Esophagus (tissue), 2 donors: Measurements from ENCODE around the gene APELA. TPM values are rescaled to one million over a fixed set of nuclear protein-coding genes. Genes with fewer than 3 reads are reported as not detected.

ENCODE experiments used
- H3K27ac ChIP-seq, 2 donors: one replicate each; pipeline ENCODE4 v1.5.1; 2013; ENCODE audit warnings: low read depth in 2 of 2, mild to moderate bottlenecking in 2 of 2, inconsistent platforms in 1 of 2, low read length in 1 of 2, moderate library complexity in 1 of 2
- H3K27me3 ChIP-seq, 2 donors: one replicate each; pipeline ENCODE4 v1.6.1; 2013; ENCODE audit warnings: low read length in 2 of 2, control low read depth in 1 of 2, mild to moderate bottlenecking in 1 of 2; ENCODE audit not compliant: insufficient read depth in 2 of 2, control insufficient read depth in 1 of 2
- H3K36me3 ChIP-seq, 2 donors: one replicate each; pipeline ENCODE4 v1.6.1; 2013; ENCODE audit warnings: low read length in 1 of 2; ENCODE audit not compliant: control insufficient read depth in 2 of 2, insufficient read depth in 2 of 2
- H3K4me1 ChIP-seq, 2 donors: one replicate each; pipeline ENCODE4 v1.6.1; 2013; ENCODE audit warnings: low read length in 1 of 2; ENCODE audit not compliant: control insufficient read depth in 2 of 2, insufficient read depth in 2 of 2
- H3K4me3 ChIP-seq, 2 donors: one replicate each; pipeline ENCODE4 v1.5.1; 2013; ENCODE audit warnings: low read length in 2 of 2, mild to moderate bottlenecking in 2 of 2, low read depth in 1 of 2, moderate library complexity in 1 of 2
- H3K9me3 ChIP-seq, 2 donors: one replicate each; pipeline ENCODE4 v1.6.1; 2013; ENCODE audit warnings: mild to moderate bottlenecking in 2 of 2, low read depth in 1 of 2, low read length in 1 of 2, moderate library complexity in 1 of 2; ENCODE audit not compliant: control insufficient read depth in 2 of 2, insufficient read depth in 1 of 2
- WGBS, 2 donors: extraction: QIAGEN DNeasy Blood & Tissue Kit; methylation state at CpG; one replicate each; pipeline ENCODE4 v1.1.7; 2013; 5-methylcytosine and 5-hydroxymethylcytosine counted together
- polyA plus RNA-seq, 2 donors: library from polyadenylated mRNA; stranded (reverse); fragments of 200-250 nt; gene quantifications; one replicate each; pipeline ENCODE4 v1.2.3, GENCODE V29; 2013
- donor health status: healthy with polysubstance abuse.
- donor health status: Bipolar disorder and iron deficiency.

Gene APELA
- polyA plus RNA-seq: under 1 TPM in 1 of 2 donors, not detected in 1; 0.05 TPM

GRCh38 chr4:164876700-164877324, at the start of gene APELA:
Gene APELA (plus strand): TSS chr4:164877178. CDS start chr4:164877332, 154 bp downstream.
- H3K27me3 ChIP-seq: no peaks in the 10 kb centered on the region
- no peak within 1 kb of the TSS for H3K4me3 ChIP-seq
- H3K4me1 ChIP-seq: no peaks in the 10 kb centered on the region
- H3K27ac ChIP-seq: no peak within 1 kb of the TSS
- no peaks in the 10 kb centered on the region for H3K9me3 ChIP-seq
- WGBS, 2 donors: 23 to 35% methylated on average over 7 of the region's 7 CpGs
- no peaks in the 10 kb centered on the region for H3K36me3 ChIP-seq

GRCh38 chr4:164828955-164829354, 48.0 kb upstream of the APELA start:
- Histone ChIP-seq H3K4me1 (no peaks in the 10 kb centered on the region), H3K4me3 (no peak overlapping the region), H3K27me3 (no peaks in the 10 kb centered on the region), H3K27ac (no peak overlapping the region), H3K9me3 (no peaks in the 10 kb centered on the region), H3K36me3 (no peaks in the 10 kb centered on the region)
- 70 to 73% methylated on average over 3 of the region's 3 CpGs for WGBS, 2 donors

GRCh38 chr4:164846566-164846965, 30.4 kb upstream of the APELA start:
- Histone ChIP-seq H3K36me3 (no peaks in the 10 kb centered on the region), H3K27ac (no peak overlapping the region), H3K4me1 (no peaks in the 10 kb centered on the region), H3K27me3 (no peaks in the 10 kb centered on the region), H3K9me3 (no peaks in the 10 kb centered on the region), H3K4me3 (no peak overlapping the region)
- WGBS, 2 donors: 49 to 51% methylated on average over 4 of the region's 4 CpGs

- 56 to 58% methylated on average over 3 of the region's 3 CpGs for WGBS, 2 donors
- no peak overlapping the region for H3K27ac ChIP-seq
Observed at GRCh38 chr4:164847016-164847415, 30.0 kb upstream of the APELA start.

DNA sequence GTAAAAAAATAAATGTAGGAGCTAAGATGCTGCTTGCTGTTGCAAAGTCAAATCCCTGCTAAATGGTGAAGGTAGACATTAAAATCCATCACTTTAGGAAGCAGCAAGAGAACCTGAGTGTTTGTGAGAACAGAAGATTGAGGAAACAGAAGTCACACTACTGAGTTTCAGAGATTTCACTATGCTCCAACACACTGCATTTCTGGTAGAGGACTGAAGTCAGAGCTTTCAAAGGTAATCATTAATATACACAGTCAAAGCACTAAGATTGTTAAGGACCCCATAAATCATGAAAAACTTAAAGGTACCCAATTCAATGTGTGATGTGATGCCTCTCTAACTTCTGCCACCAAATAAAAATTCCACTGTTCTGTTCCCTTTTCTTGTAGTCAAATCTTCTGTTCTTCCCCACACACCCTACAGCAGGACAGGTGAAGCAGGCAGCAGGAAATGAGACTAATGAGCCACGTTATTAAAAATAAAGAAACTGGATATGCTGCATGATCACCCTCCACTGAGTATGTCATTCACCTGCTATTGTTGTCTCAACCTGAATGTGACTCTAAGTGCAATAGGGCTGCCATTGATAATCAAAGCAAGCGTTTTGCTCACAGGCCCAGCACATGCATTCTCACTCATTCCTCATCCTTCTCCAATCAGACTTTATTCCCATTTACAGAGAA, 28.9 kb upstream of the APELA start:
- Histone ChIP-seq H3K27ac (no peak overlapping the region), H3K9me3 (no peaks in the 10 kb centered on the region), H3K4me3 (no peak overlapping the region), H3K27me3 (no peaks in the 10 kb centered on the region), H3K36me3 (no peaks in the 10 kb centered on the region), H3K4me1 (no peaks in the 10 kb centered on the region)
- 44 to 60% methylated on average over 2 of the region's 2 CpGs for WGBS, 2 donors

More at GRCh38 chr4:164847016-164847415, 30.0 kb upstream of the APELA start:
- H3K9me3 ChIP-seq: no peaks in the 10 kb centered on the region
- H3K36me3 ChIP-seq: no peaks in the 10 kb centered on the region
- H3K27me3 ChIP-seq: no peaks in the 10 kb centered on the region
- H3K4me1 ChIP-seq: no peaks in the 10 kb centered on the region
- H3K4me3 ChIP-seq: no peak overlapping the region

DNA sequence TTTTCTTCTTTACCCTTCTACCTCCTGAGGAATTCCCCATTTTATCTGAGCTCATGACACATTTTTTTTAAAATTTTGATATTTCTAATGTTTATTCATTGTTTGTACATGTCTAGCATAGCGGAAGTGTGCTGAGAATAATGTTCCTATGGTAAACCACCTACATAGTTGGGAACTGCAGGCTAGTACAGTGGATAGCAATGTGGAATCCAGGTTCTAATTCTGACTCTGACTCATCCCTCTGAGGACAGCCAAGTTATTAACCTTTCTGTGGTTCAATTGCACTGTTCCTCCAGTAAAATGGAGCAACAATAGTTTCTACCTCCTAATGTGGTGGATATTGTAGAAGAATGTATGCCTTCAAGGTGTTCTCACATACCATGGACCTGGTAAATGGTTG, 20.6 kb upstream of the APELA start:
- 89 to 90% methylated on average over 1 of the region's 1 CpG for WGBS, 2 donors
- no peak overlapping the region for H3K27ac ChIP-seq

GRCh38 chr4:164866817-164867490, 10.0 kb upstream of the APELA start:
- Histone ChIP-seq H3K36me3 (no peaks in the 10 kb centered on the region), H3K4me1 (no peaks in the 10 kb centered on the region), H3K27ac (no peak overlapping the region), H3K27me3 (no peaks in the 10 kb centered on the region), H3K4me3 (no peak overlapping the region), H3K9me3 (no peaks in the 10 kb centered on the region)
- 22 to 31% methylated on average over 3 of the region's 3 CpGs for WGBS, 2 donors

More for the DNA sequence above, 20.6 kb upstream of the APELA start:
- Histone ChIP-seq H3K4me3 (no peak overlapping the region), H3K9me3 (no peaks in the 10 kb centered on the region), H3K27me3 (no peaks in the 10 kb centered on the region), H3K36me3 (no peaks in the 10 kb centered on the region), H3K4me1 (no peaks in the 10 kb centered on the region)

DNA sequence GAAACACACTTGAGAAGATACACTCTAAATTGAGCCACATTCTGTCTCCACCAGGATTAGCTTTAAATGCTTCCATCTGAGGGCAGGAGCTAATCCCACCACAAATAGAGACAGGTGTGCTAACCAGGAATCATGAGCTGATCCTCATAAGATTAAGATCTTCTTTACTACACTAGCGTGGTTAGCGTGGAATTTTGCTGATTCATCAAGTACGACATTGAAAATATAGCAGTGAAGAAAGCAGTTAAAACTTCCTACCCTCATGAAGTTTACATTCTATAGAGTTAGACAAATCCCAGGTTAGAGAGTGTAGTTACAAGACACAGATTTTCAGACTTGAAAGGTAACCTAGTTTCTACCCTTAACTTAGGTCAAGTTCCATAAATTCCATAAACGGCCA, 5.3 kb upstream of the APELA start:
- no peaks in the 10 kb centered on the region for H3K9me3 ChIP-seq
- 85 to 86% methylated on average over 4 of the region's 4 CpGs for WGBS, 2 donors
- no peaks in the 10 kb centered on the region for H3K27me3 ChIP-seq
- H3K27ac ChIP-seq: no peak overlapping the region
- H3K36me3 ChIP-seq: no peaks in the 10 kb centered on the region
- H3K4me3 ChIP-seq: no peak overlapping the region
- H3K4me1 ChIP-seq: no peaks in the 10 kb centered on the region

DNA sequence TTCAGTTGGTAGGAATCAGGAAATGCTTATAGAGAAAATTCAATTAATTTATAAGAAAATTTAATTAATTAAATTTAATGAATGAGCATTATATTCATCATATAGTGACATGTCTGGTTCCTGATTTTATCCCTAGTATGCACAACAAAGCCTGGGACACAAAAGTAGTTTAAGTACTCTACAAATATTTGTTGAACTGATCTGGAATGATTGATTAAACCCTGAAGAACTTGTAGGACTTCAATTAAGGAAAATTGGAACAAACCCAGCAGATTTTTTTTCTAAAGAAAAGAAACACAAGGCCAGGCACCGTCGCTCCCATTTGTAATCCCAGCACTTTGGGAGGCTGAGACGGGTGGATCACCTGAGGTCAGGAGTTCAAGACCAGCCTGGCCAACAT, 4.5 kb upstream of the APELA start:
- Histone ChIP-seq H3K27me3 (no peaks in the 10 kb centered on the region), H3K4me1 (no peaks in the 10 kb centered on the region), H3K36me3 (no peaks in the 10 kb centered on the region), H3K4me3 (no peak overlapping the region), H3K27ac (no peak overlapping the region), H3K9me3 (no peaks in the 10 kb centered on the region)
- 37 to 40% methylated on average over 3 of the region's 3 CpGs for WGBS, 2 donors
